Left lung (tissue), 10 donors: ENCODE results near the gene NIBAN1. TPM values are rescaled to one million over a fixed set of nuclear protein-coding genes. Genes with fewer than 3 reads are reported as not detected.
"Not testable (repeated sequence)": the region's sequence is repeated elsewhere in the genome, so short reads cannot be mapped to it uniquely, and the experiment has no call there.

Experiments
- ATAC-seq: fragments of 200-7000 bp; cut with Tn5 transposase; one replicate; pipeline ENCODE4 v1.9.1; 2020; ENCODE audit warnings: moderate library complexity
- DNase-seq, 4 donors: peaks; one replicate each; pipeline ENCODE4 v3.0.0-alpha.2; 2013 to 2020
- H3K27ac ChIP-seq, 2 donors: fragments of 200-600 bp; sonication (generic) in 1 of 2; one replicate each; pipeline versions ENCODE4 v1.5.0 to v1.8.0; 2020 to 2021
- H3K27me3 ChIP-seq, 2 donors: fragments of 200-600 bp; sonication (generic) in 1 of 2; one replicate each; pipeline versions ENCODE4 v1.5.0 to v1.8.0; 2020 to 2021
- H3K36me3 ChIP-seq, 2 donors: fragments of 200-600 bp; sonication (generic) in 1 of 2; one replicate each; pipeline versions ENCODE4 v1.5.0 to v1.8.0; 2020 to 2021
- H3K4me1 ChIP-seq, 2 donors: fragments of 200-600 bp; one replicate each; pipeline ENCODE4 v1.8.0; 2021
- H3K4me3 ChIP-seq, 2 donors: fragments of 200-600 bp; sonication (generic) in 1 of 2; one replicate each; pipeline versions ENCODE4 v1.5.0 to v1.8.0; 2020 to 2021; ENCODE audit warnings: mild to moderate bottlenecking in 1 of 2
- H3K9me3 ChIP-seq, 2 donors: fragments of 200-600 bp; sonication (generic) in 1 of 2; one replicate each; pipeline versions ENCODE4 v1.5.0 to v1.8.0; 2020 to 2021
- CTCF ChIP-seq, 2 donors: fragments of 200-600 bp; sonication (generic) in 1 of 2; IDR thresholded peaks; one replicate each; pipeline versions ENCODE4 v1.5.0 to v1.8.0; 2021; ENCODE audit warnings: antibody characterized with exemption in 2 of 2
- intact Hi-C, 2 donors: fragments of 100-400 bp; cut with DNase I; formaldehyde crosslinking; loops; one replicate each; pipeline versions ENCODE4 v1.11.2 to v1.14.2; 2022
- polyA plus RNA-seq, 6 donors: library from polyadenylated mRNA; unstranded; fragments of 120-200 nt; gene quantifications; one replicate each; pipeline ENCODE4 v1.2.1, GENCODE V29; 2013; ENCODE audit not compliant: insufficient read length in 6 of 6
- total RNA-seq, 2 donors: library from RNA; stranded (reverse); fragmentation: NEBNext Ultra II Directional; extraction: Animal tissue kit (Norgen Biotek cat#: 25700); gene quantifications; one replicate each; pipeline ENCODE4 v1.2.1, GENCODE V29; 2021
- donor health status: DM: no; HTN: yes; CAD: no.
- donor health status: DM: no; HTN: no; CAD: no.

The NIBAN1 gene
- total and polyA plus RNA-seq, 8 donors: 16.4 to 54.3 (median 17.7) TPM

GRCh38 chr1:184966989-184967388 lies 7.3 kb downstream of the NIBAN1 start:
- H3K4me3 ChIP-seq: no peak overlapping the region
- H3K4me1 ChIP-seq: peaks cover 0 to 23% of the 10 kb centered on the region in 2 donors
- H3K36me3 ChIP-seq: no peaks in the 10 kb centered on the region
- no peak for TF ChIP-seq CTCF (IDR thresholded peaks at IDR 0.05)
- no peak overlapping the region for H3K27ac ChIP-seq
- H3K27me3 ChIP-seq: no peaks in the 10 kb centered on the region
- intact Hi-C loops: no loop called here
- no peak for ATAC-seq
- no peaks in the 10 kb centered on the region for H3K9me3 ChIP-seq
- no peak for DNase-seq

GRCh38 chr1:184965944-184966860 lies 8.1 kb downstream of the NIBAN1 start:
- intact Hi-C loops: no loop called here
- Histone ChIP-seq H3K27ac (no peak overlapping the region), H3K4me1 (peaks cover 0 to 15% of the 10 kb centered on the region in 2 donors), H3K4me3 (no peak overlapping the region), H3K27me3 (no peaks in the 10 kb centered on the region), H3K36me3 (no peaks in the 10 kb centered on the region), H3K9me3 (no peaks in the 10 kb centered on the region)
- ATAC-seq (no peak), DNase-seq (no peak)
- no peak for TF ChIP-seq CTCF (IDR thresholded peaks at IDR 0.05)

GRCh38 chr1:184965439-184965838 lies 8.9 kb downstream of the NIBAN1 start:
- no peaks in the 10 kb centered on the region for H3K27me3 ChIP-seq
- DNase-seq: no peak
- H3K4me3 ChIP-seq: no peak overlapping the region
- no peaks in the 10 kb centered on the region for H3K36me3 ChIP-seq
- peaks cover 0 to 9% of the 10 kb centered on the region in 2 donors for H3K4me1 ChIP-seq
- no peak for ATAC-seq
- H3K27ac ChIP-seq: no peak overlapping the region
- H3K9me3 ChIP-seq: no peaks in the 10 kb centered on the region
- TF ChIP-seq CTCF (IDR thresholded peaks at IDR 0.05): no peak
- intact Hi-C loops: no loop called here

- H3K27me3 ChIP-seq: no peaks in the 10 kb centered on the region
- peaks cover 0 to 3% of the 10 kb centered on the region in 2 donors for H3K4me1 ChIP-seq
- H3K4me3 ChIP-seq: no peak overlapping the region
- TF ChIP-seq CTCF (IDR thresholded peaks at IDR 0.05): no peak
- no peaks in the 10 kb centered on the region for H3K9me3 ChIP-seq
- intact Hi-C loops: no loop called here
- DNase-seq: no peak
- ATAC-seq: no peak
- H3K36me3 ChIP-seq: no peaks in the 10 kb centered on the region
- no peak overlapping the region for H3K27ac ChIP-seq
These were observed 14.7 kb downstream of the NIBAN1 start for GRCh38 chr1:184959626-184960025.

- DNase-seq (peak in 2 of 4 donors; percentile 27 to 52), ATAC-seq (peak; percentile 33)
- Histone ChIP-seq H3K36me3 (no peaks in the 10 kb centered on the region), H3K9me3 (no peaks in the 10 kb centered on the region), H3K27ac (no peak overlapping the region), H3K27me3 (no peaks in the 10 kb centered on the region), H3K4me3 (no peak overlapping the region), H3K4me1 (peaks cover 0 to 12% of the 10 kb centered on the region in 2 donors)
- no peak for TF ChIP-seq CTCF (IDR thresholded peaks at IDR 0.05)
- intact Hi-C loops: no loop called here
These were observed 15.6 kb downstream of the NIBAN1 start for GRCh38 chr1:184958554-184959353.

- H3K9me3 ChIP-seq, ATAC-seq, H3K27ac ChIP-seq, DNase-seq, H3K4me3 ChIP-seq, intact Hi-C loops, H3K36me3 ChIP-seq, H3K27me3 ChIP-seq: not testable (repeated sequence)
- peaks cover 0 to 14% of the 10 kb centered on the region in 2 donors for H3K4me1 ChIP-seq
These were observed 16.4 kb downstream of the NIBAN1 start for GRCh38 chr1:184957901-184958300.
